Tongue (tissue), 2 donors: ENCODE measurements around the gene PRKG1. TPM values are rescaled to one million over a fixed set of nuclear protein-coding genes. Genes with fewer than 3 reads are reported as not detected.

Experiments used
- DNase-seq: peaks from one replicate; pipeline ENCODE4 v3.0.0-alpha.2; 2015
- total RNA-seq: library from RNA; depleted of rRNA; stranded (reverse); fragments of >200 nt; gene quantifications from one replicate; pipeline ENCODE4 v1.2.3, GENCODE V29; 2014

Gene PRKG1
- total RNA-seq: 96.8 TPM

DNA sequence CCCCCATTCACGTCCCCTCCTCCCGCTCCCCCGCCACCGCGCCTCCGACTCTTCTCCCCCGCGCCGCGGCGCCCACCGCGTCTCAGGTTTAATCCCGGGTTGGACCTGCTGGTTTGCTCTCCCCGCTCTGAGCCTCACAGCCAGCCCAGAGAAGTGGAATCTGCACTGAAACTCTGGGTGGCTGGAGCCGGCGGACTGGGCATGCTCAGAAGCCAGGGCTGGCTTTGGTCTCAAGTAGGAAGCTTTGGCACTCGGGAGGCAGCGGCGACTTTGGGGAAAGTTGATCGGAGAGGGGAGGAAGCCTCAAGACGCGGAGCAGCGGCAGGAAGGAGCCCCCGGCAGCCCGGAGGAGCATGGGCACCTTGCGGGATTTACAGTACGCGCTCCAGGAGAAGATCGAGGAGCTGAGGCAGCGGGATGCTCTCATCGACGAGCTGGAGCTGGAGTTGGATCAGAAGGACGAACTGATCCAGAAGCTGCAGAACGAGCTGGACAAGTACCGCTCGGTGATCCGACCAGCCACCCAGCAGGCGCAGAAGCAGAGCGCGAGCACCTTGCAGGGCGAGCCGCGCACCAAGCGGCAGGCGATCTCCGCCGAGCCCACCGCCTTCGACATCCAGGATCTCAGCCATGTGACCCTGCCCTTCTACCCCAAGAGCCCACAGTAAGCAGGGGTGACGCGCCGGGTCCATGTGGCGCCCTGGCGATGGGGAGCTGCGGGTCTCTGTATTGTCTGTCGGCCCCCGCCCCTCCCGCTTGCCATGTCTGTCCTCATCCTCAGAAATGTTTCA is at the start of gene PRKG1:
Gene PRKG1 (plus strand): TSS at position 250 of the 791 bp plus-strand sequence.
- peak; percentile 92 for DNase-seq

DNA sequence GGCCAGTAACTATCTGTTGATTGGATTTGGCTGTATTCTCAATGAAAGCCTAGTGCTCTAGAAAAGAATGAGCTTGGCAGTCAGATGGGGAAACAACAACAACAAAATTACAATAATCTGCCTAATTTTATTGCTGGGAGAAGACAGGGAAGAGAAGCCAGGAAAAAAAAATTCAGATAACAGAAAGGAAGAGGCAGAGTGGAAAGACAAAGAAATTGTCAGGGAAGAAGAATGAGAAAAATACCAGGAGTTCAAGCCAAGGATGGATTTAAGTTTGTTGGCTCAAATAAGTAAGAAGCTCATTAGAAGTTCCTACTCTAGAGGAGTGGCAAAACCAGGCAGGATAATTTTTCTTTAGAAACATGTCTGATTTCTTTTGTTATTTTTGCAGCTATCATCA is 45.9 kb upstream of the PRKG1 start:
- no peak for DNase-seq

DNA sequence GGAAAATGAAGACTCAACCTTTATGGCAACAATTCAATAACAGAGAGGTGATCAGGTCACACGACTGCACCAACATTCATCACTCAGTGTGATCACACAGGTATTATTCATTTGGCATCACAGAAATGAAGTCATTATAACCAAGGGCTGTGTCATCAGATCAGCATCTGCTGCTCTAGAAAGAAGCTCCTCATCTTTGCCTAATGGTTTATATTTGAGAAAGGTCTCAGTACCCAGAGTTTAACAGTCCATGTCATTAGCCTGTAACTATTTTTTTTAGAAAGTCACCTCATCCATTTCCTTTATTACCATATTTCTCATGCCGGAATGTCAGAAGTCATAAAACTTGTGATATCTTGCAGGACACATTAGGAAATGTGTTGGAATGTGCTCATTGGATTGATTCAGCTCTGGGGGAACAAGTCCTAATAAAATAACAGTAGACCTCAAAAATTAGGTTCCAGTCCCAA is 45.1 kb upstream of the PRKG1 start:
- DNase-seq: no peak

DNA sequence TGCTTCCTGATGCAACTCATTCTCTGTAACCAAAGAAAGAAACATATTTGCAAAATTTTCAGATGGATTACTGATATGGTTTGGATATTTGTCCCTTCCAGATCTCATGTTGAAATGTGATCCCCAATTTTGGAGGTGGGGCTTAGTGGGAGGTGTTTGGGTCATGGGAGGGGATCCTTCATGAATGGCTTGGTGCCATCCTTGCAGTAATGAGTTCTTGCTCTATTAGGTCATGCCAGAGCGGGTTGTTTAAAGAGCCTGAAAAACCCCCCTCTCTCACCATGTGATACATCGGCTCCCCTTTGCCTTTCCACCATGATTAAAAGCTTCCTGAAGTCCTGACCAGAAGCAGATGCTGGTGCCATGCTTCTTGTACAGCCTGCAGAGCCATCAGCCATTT is 43.8 kb upstream of the PRKG1 start:
- DNase-seq: no peak

DNA sequence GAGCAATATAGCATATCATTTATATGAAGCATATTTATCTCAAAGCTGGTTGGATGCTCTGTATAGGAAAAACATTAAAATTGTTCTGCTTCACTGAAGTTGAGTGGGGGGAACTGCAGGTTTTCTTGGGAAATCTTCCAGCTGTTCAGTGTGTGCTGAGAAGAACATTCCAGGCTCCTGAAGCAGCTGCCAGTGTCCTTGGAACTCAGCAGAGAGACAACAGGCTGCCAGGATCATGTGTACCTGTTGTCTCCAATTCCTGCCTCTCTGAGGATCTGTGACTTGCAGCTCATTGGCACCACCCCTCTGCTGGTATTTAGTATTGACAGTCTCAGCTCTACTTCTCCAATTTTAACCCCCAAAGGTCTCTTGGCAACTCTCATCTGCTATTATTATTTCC is 42.3 kb upstream of the PRKG1 start:
- peak; percentile 35 for DNase-seq

DNA sequence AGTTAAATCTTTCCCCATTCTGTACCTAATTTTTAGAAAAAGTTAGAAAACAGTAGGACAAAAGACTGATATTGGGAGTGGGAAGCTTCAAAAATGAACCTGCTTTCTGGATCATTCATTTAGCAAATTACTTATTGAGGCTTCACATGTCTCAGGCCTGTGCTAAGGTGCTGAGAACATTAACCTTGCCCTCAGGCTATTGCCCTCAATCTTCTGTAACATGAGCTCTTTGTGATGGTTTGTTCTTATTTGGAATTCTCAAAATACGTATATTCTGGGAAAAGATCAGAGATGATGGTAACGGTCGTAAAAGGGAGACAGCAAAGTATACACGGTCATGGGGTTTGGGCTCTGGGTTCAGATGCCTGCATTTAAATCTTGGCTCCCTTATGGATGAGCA is 39.5 kb upstream of the PRKG1 start:
- no peak for DNase-seq

DNA sequence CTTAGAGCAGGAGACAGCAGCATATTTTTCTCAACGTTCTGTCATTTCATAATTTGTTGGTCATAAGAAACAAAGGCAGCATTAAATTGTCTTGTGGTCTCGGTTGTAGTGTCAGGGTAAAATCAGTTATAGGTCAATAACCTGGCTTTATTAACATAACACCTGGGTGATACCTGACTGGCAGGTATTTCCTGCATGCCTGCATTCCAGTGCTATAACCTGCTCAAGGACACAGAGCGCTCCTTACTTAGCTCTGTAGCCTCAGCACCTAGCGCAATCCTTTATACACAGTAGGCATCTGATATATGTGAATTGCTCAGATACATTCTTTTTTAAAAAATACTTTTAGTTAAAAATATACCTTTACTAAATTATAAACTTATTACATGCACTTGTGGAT is 38.9 kb upstream of the PRKG1 start:
- DNase-seq: no peak

DNA sequence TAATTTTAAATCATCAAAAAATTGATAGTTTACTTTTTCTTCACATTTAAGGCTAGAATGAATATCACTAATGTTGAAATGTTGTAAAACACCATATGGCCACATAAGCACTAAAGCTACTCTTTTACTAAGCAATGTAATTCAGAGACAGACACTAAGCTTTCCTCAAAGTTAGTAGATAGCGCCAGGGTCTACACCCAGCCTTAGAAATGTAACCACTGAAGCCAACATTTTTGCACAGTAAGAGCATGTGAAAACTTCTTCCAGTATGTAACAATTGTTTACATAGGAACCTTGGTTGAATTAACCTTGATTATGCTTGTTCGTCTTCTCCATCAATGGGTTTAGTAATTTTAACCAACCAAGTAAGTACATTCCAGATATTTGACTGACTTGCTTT is 28.4 kb upstream of the PRKG1 start:
- no peak for DNase-seq

DNA sequence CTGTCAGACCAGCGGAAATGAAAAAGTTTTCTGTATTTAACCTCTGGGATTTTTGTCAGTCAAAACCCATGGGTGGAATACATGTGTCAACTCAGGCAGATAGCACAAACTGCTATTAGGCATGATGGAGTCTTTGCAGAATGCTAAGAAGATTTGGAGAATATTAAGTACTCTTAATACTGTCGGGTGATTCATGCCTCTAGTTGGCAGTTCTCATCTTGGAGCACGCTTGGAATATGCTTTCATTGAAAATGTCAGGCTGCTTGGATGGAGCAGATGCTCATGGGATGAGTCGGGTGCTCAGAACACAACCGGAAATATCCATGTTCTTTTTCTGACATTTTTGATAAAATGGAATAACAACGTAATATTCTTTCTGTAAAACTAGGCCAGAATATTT is 27.6 kb upstream of the PRKG1 start:
- DNase-seq: no peak

DNA sequence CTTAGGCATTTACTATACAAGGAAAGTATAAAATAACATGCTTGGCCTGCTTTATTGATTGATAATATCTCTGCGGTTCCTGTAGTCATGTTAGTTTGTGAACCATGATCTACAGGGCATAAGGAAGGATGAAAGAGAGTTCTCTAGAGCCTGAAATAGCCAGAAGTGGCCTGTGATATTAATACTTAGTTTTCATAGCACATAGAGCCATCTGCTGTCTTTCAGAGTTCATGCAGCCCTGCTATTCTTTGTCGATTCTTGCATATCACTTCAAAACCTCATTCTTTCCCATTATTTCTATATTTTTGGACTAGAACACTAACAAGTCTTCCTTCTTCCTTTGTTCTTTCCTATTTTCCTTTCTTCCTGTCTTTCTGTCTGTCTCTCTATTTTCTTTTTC is 26.4 kb upstream of the PRKG1 start:
- DNase-seq: no peak

DNA sequence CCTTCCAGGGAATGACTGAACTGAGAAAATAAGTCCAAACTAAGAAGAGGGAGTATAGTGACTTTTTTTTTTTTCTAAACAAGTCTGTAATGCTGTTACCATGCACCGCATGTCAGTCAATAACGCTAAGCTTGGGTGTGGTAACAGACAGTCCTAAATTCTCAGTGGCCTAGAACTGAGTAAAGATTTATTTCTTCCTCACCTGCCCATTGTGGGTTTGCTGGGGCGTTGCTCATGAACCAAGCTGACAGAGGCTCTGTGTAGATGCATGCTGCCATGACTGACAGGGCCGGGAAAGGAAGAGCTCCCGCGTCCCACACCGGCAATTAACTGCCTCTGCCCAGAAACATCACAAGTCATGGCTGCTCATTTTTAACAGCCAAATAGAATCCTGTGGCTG is 25.5 kb upstream of the PRKG1 start:
- DNase-seq: peak; percentile 16

DNA sequence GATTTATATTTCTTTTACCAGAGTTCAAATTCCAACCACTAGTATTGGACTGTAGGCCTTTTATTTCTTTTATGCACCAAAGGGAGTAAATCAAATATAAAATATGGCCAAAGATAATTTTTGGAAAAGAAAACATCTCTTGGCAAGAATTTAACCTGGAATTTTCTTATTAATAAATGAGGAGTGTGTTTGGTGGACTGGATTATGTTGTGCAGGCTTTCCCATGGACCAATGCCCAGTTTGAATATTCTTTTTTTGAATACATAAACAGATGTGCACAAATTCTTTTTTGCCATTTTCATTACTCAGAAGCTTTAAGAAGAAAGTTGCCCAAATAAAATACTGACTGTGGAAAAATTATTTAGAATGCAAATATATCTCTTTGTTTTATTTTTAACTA is 22.1 kb upstream of the PRKG1 start:
- DNase-seq: peak; percentile 68

DNA sequence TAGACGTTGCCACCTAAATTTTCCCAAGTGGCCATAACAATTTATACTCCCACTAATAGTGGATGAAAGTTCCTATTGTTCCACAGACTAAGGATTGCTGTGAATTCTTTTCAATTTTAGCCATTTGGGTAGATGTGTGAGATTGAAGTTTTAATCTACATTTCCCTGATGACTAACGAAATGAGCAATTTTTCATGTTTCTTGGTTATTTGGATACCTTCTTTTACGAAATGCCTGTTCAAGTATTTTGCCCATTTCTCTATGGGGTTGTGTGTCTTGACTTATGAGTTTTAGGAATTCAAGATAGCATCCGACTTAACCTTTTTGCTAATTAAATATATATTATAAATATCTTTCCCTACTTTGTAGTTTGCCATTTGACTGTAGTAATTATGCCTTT is 16.4 kb upstream of the PRKG1 start:
- no peak for DNase-seq

DNA sequence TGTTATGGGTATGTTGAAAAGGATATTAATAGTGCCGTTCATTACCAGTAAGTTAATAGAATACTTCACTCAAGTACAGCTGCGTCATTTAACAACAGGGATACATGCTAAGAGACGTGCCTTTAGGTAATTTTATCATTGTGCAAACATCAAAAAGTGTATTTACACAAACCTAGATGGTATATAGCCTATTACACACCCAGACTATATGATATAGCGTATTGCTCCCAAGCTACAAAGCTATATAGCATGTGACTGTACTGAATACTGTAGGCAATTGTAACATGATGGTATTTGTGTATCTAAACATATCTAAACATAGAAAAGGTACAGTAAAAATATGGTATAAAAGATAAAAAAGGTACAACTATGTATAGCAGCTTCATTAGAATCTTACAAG is 11.1 kb upstream of the PRKG1 start:
- DNase-seq: no peak

DNA sequence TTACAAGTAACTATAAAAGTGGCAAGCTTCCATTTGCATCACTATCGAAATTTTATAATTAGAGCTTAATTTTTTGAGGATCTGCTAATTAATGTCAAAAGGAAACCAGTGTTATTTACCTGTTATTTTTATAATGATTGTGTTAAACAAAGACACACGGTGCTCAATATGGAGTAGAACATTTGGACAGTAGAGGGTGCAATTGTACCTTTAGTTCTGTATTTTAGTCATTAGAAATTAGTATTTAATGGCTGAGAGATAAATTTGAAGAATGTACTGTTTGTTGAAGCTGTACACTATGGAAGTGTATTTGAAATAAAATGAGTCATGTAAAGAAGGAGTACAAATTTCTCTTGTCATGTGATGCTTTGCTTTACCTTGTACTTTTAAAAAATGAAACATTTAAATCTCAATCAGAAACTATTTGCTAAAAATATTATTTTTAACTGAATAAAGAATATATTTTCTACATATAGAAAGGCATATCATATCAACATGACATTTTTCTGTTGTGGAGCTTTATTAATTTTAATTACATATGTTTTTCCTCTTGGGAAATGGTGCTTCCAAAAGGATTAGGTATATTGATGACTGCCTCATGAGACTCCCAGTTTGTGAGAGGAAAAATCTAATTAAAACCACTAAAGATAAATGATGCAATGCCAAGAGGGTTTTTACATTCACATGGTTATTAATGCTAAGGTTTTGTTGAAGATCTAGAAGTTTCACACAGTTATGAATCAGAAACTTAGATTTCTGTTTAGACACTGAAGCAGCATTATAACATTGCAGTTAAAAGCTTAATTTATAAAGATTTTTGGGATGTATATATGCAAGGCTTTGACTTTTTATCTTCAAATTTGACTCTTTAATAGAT is 10.4 kb upstream of the PRKG1 start:
- DNase-seq: peak; percentile 76

DNA sequence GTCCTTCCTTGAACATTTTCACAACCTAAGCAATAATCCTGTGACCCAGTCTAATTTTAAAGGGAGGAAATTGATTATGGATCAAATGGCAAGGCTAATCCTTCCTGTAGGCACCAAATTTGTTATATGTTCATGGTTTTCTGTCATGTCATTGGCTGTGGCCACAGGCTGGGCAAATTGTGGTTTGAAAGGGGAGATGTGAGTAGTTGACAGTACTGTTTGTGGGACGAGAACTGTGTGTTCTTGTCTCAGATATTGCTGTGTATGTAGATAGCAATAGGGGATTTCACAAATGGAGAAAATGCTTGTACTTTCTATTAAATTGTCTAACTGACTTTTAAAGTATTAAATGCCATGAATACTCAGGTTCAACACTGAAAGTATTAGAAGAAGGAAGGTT is 8.1 kb upstream of the PRKG1 start:
- no peak for DNase-seq

DNA sequence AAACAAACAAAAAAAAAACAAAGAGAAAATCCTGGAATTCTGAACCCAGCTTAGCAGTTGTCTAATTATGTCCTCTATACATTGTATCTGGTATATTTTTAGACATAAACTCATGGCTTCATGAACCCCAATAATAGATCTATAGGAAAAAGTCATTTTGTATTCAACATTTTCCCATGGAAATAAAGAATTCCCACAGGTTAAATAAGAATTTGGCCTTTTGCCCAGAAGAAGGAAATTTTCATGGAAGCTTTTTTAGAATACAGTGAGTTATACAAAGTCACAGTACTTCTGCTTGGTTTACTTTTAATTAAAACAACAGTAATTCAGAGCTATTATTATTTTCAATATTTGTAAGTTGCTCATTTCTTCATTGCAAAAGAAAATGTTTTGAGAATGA is 2.1 kb upstream of the PRKG1 start:
- DNase-seq: no peak

DNA sequence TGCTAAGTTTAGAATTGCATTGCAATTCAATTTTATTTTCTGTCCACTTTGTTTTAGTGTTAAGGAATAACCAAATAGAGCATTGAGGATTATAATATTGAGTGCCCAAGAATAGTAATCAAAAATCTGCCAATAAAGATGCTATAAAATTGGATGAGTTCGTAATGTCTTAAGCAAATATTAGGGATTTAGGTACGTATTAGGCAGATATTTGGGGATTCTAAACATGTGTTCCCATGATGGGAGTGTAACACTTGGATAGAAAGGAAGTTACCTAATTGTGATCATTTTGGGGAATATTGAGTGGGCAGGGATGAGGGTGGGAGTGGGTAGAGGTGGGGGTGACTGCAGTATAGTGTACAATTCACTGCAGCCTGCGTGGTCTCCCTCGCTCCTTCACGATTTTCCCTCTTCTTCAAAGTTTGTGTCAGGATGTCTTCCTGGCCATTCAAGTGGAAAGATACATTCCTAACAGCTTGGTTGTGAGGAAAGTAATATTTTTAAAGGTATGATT is 1.3 kb upstream of the PRKG1 start:
- no peak for DNase-seq

DNA sequence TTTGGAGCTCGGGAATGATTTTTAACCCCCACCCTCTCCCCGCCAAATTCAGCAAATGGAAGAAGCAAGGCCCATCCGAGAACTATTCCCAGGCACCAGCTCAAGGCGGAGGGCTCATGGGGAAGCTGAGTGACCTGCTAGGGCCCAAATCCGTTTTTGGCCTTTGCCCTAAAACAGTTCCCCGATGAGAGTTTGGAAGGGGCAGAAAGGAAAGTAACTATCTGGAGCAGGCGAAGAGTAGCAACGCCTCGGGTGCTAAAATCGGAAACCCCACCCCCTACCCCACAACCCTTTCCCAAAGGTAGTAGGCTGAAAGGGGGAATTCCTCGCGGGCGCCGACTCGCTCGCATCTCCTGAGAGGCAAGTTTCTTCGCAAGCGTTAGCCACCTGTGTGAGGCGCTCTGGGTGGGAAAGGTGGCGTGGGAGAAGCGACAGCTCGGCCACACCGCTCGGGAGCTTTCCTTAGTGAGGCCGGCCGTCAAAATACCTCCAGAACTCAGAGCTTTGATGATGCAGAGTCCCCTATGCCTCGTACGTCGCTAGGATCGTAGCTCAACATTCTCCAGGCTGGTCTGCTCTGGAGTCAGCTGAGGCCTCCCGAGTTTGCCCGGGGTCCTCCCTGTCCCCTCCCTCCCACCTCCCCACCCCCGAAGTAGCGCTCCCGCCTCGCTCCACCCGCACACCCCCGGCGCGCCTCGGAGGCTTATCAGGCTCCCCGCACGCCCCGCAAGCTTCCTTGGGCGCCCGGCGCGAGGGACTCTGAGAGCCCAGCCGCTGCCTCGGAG is 642 bp upstream of the PRKG1 start:
- DNase-seq: peak; percentile 72

DNA sequence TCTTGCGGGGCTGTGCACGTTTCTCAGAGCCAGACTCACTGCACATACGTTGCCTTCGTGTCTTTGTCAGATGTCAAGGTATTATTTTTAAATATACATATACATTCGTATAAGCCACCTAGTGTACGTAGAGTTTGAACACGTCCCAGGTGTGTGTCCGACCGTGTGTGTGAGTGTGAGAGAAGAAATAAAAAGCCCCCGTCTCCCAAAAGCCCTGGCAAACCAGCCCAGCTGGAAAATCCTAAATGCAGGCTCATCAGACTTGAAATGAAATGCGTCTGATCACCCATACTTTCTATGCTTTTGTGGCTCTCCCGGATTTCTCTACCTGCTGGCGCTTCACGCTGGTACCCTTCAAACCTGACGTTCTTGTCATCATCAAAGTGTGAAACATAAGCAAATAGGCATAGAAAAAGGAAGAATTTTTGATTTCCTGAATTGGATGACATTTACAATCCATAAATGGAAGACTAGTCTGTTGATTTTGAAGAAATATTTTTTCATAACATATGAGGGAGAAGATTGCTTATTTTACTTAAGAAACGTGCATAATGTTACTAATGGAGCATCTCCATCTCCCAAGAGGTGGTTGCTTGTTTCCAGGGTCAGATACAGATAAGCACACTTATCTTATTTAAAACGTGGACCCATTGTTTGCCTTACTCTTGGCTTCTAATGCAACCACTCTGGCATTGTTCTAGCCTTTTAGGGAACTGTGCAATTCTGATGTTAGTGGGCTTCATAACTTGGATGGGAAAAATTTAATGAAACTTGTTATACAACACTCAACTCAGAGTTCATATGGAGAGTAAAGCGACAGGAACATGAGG is 971 bp downstream of the PRKG1 start:
- peak; percentile 52 for DNase-seq

DNA sequence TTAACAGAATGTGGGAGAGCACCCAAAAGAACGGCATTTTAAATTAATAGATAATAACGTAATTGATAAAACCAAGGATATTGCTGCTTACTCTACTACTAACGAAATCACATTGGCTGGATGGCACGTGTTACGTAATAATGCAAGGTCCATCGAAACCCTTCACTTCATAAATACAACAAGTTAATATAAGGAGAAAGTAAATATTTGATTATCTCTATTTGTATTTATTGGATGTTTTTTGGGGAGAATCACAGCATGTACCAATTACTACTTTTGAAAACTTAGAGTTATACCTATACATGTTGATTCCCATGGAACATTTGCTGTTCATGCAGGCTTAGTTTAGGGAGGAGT is 1.6 kb downstream of the PRKG1 start:
- DNase-seq: no peak
